ENCODE results near the gene SCRN1. TPM values are rescaled to one million over a fixed set of nuclear protein-coding genes. Genes with fewer than 3 reads are reported as not detected.

The SCRN1 gene
- total and polyA plus RNA-seq, 9 donors: 23.4 to 84.0 (median 63.3) TPM

DNA sequence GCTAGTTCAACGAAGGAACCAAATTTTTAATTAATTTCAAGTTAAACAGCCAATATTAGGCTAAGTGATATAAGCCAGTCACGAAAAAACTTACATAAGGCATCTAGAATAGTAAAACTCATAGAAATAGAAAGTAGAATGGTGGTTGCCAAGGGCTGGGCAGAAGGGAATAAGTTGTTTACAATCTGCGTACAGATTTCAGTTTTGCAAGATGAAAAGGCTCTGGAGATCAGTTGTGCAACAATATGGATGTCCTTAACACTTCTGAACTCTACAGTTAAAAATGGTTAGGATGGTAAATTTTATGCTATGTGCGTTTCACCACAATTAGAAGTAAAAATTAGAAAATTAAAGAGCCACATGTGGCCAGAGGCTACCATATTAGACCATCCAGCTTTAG is 13.3 kb downstream of the SCRN1 start:
- H3K36me3 ChIP-seq: no peaks in the 10 kb centered on the region
- no peaks in the 10 kb centered on the region for H3K9me3 ChIP-seq
- no peak overlapping the region for H3K27ac ChIP-seq
- peaks cover 2% of the 10 kb centered on the region for H3K4me1 ChIP-seq (ENCODE audit: insufficient read depth)
- no peak for TF ChIP-seq POLR2A (IDR thresholded peaks at IDR 0.05)
- TF ChIP-seq CTCF (IDR thresholded peaks at IDR 0.05): no peak
- no peak for TF ChIP-seq EP300 (IDR thresholded peaks at IDR 0.05)
- no peak overlapping the region for H3K4me3 ChIP-seq
- no peak for DNase-seq
- intact Hi-C loops (cut with DNase I): no loop called here
- no peaks in the 10 kb centered on the region for H3K27me3 ChIP-seq
- WGBS, 3 donors: 63 to 88% (median 77%) methylated on average over 4 of the region's 4 CpGs

GRCh38 chr7:29975561-29975960 is 14.0 kb downstream of the SCRN1 start:
- no peaks in the 10 kb centered on the region for H3K36me3 ChIP-seq
- H3K9me3 ChIP-seq: no peaks in the 10 kb centered on the region
- no peaks in the 10 kb centered on the region for H3K27me3 ChIP-seq
- no peak for TF ChIP-seq CTCF (IDR thresholded peaks at IDR 0.05)
- TF ChIP-seq EP300 (IDR thresholded peaks at IDR 0.05): no peak
- TF ChIP-seq POLR2A (IDR thresholded peaks at IDR 0.05): no peak
- intact Hi-C loops (cut with DNase I): no loop called here
- WGBS, 3 donors: 92 to 97% (median 96%) methylated on average over 1 of the region's 1 CpG
- H3K4me3 ChIP-seq: no peak overlapping the region
- no peak overlapping the region for H3K27ac ChIP-seq
- peaks cover 2% of the 10 kb centered on the region for H3K4me1 ChIP-seq (ENCODE audit: insufficient read depth)
- no peak for DNase-seq

DNA sequence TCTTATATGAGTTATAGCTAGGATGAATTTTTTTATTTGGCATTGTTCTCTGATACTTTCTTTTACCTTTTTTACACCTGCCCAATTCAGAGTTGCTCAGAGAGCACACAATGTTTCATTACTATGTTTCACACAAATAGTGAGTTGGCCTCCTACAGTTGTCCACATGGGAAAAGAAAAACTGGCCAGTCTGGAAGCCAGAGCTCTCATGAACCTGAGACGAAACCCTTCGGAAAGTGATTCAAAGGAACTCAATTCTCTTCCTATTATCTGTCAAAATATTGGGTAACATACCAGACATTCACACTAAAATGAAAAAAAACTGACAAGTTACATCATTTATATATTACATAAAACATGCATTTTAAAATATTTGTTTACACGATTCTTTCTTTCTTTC is 15.3 kb downstream of the SCRN1 start:
- Histone ChIP-seq H3K36me3 (no peaks in the 10 kb centered on the region), H3K27ac (no peak overlapping the region), H3K9me3 (no peaks in the 10 kb centered on the region), H3K4me1 (ENCODE audit: insufficient read depth) (peaks cover 6% of the 10 kb centered on the region), H3K27me3 (no peaks in the 10 kb centered on the region), H3K4me3 (no peak overlapping the region)
- TF ChIP-seq POLR2A (IDR thresholded peaks at IDR 0.05): no peak
- TF ChIP-seq CTCF (IDR thresholded peaks at IDR 0.05): no peak
- TF ChIP-seq EP300 (IDR thresholded peaks at IDR 0.05): no peak
- WGBS, 3 donors: 92 to 94% (median 93%) methylated on average over 3 of the region's 3 CpGs
- DNase-seq: no peak
- intact Hi-C loops (cut with DNase I): no loop called here

- Histone ChIP-seq H3K27ac (no peak overlapping the region), H3K36me3 (no peaks in the 10 kb centered on the region), H3K9me3 (no peaks in the 10 kb centered on the region), H3K4me3 (no peak overlapping the region), H3K27me3 (no peaks in the 10 kb centered on the region), H3K4me1 (ENCODE audit: insufficient read depth) (peaks cover 6% of the 10 kb centered on the region)
- 92 to 100% (median 96%) methylated on average over 1 of the region's 1 CpG for WGBS, 3 donors
- intact Hi-C loops (cut with DNase I): no loop called here
- no peak for DNase-seq
- TF ChIP-seq EP300 (IDR thresholded peaks at IDR 0.05) (no peak), CTCF (IDR thresholded peaks at IDR 0.05) (no peak), POLR2A (IDR thresholded peaks at IDR 0.05) (no peak)
Measured at GRCh38 chr7:29972315-29972669, 17.3 kb downstream of the SCRN1 start.

All from ovary (tissue), 9 donors.